ENCODE data around the gene CCER1. TPM values are rescaled to one million over a fixed set of nuclear protein-coding genes. Genes with fewer than 3 reads are reported as not detected.
A peak's percentile ranks its signal among the peaks of the same experiment; 100 is the strongest.

The CCER1 gene
- total RNA-seq, 3 donors from 2014 or later: not detected

GRCh38 chr12:90984114-90984513 is 29.1 kb upstream of the CCER1 start:
- Histone ChIP-seq H3K4me1 (ENCODE audit: low read depth) (no peaks in the 10 kb centered on the region), H3K9me3 (no peaks in the 10 kb centered on the region), H3K4me3 (no peak overlapping the region), H3K36me3 (ENCODE audit: low read depth) (no peaks in the 10 kb centered on the region)
- ATAC-seq: no peak
- no peak for DNase-seq
- intact Hi-C loops (cut with DNase I, micrococcal nuclease): no loop called here
- TF ChIP-seq, protein P1, sequence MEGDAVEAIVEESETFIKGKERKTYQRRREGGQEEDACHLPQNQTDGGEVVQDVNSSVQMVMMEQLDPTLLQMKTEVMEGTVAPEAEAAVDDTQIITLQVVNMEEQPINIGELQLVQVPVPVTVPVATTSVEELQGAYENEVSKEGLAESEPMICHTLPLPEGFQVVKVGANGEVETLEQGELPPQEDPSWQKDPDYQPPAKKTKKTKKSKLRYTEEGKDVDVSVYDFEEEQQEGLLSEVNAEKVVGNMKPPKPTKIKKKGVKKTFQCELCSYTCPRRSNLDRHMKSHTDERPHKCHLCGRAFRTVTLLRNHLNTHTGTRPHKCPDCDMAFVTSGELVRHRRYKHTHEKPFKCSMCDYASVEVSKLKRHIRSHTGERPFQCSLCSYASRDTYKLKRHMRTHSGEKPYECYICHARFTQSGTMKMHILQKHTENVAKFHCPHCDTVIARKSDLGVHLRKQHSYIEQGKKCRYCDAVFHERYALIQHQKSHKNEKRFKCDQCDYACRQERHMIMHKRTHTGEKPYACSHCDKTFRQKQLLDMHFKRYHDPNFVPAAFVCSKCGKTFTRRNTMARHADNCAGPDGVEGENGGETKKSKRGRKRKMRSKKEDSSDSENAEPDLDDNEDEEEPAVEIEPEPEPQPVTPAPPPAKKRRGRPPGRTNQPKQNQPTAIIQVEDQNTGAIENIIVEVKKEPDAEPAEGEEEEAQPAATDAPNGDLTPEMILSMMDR (IDR thresholded peaks at IDR 0.05): no peak

- H3K4me1 ChIP-seq (ENCODE audit: low read depth): no peaks in the 10 kb centered on the region
- no peaks in the 10 kb centered on the region for H3K36me3 ChIP-seq (ENCODE audit: low read depth)
- no peaks in the 10 kb centered on the region for H3K9me3 ChIP-seq
- DNase-seq (no peak), ATAC-seq (no peak)
- H3K4me3 ChIP-seq: no peak overlapping the region
- TF ChIP-seq, protein P1 (IDR thresholded peaks at IDR 0.05): no peak
- intact Hi-C loops (cut with DNase I, micrococcal nuclease): no loop called here
These were observed 27.2 kb upstream of the CCER1 start for GRCh38 chr12:90982170-90982569.

- H3K4me3 ChIP-seq: no peak overlapping the region
- intact Hi-C loops (cut with DNase I, micrococcal nuclease): loop anchor here (10.0 kb wide), 1 partner anchor 375 kb away; no protein-coding TSS in a partner anchor
- no peaks in the 10 kb centered on the region for H3K36me3 ChIP-seq (ENCODE audit: low read depth)
- TF ChIP-seq, protein P1 (IDR thresholded peaks at IDR 0.05): no peak
- no peaks in the 10 kb centered on the region for H3K4me1 ChIP-seq (ENCODE audit: low read depth)
- ATAC-seq: no peak
- H3K9me3 ChIP-seq: no peaks in the 10 kb centered on the region
- no peak for DNase-seq
These were observed 25.0 kb upstream of the CCER1 start for GRCh38 chr12:90979951-90980350.

GRCh38 chr12:90979019-90979418 is 24.0 kb upstream of the CCER1 start:
- Histone ChIP-seq H3K4me3 (no peak overlapping the region), H3K36me3 (ENCODE audit: low read depth) (no peaks in the 10 kb centered on the region), H3K4me1 (ENCODE audit: low read depth) (no peaks in the 10 kb centered on the region), H3K9me3 (no peaks in the 10 kb centered on the region)
- ATAC-seq (no peak), DNase-seq (no peak)
- TF ChIP-seq, protein P1 (IDR thresholded peaks at IDR 0.05): no peak
- intact Hi-C loops (cut with DNase I, micrococcal nuclease): loop anchor here (10.0 kb wide), 1 partner anchor 376 kb away; no protein-coding TSS in a partner anchor

DNA sequence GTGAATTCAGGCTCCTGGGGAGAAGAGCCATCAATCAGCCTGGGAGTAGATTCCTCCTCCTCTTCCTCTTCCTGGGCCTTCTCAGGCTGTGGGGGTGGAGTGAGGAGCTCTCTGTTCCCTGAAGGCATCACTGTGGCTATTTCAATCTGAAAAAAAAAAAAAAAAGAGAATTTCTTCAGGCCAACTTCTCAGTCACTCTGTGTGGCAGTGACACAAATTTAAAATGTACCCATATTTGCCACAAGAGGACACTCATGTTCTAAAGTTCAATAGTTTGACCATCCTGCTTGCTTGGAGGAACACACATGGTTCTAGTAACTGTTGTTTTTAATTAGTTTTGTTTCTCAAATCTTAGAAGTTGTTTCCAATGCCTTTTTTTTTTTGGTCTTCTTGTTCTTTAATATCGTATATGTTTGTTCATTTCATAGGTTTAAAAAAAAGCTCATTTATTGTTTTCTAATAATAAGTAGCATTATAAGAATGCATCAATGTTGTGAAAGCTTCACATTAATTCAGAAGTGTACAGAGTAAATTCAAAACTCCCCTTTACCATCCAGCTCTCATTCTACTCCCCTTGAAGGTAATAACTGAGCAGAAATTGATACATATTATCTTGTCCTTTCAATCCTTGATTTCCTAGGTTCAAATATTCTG is 23.3 kb upstream of the CCER1 start:
- Histone ChIP-seq H3K4me1 (ENCODE audit: low read depth) (no peaks in the 10 kb centered on the region), H3K4me3 (no peak overlapping the region), H3K36me3 (ENCODE audit: low read depth) (no peaks in the 10 kb centered on the region), H3K9me3 (no peaks in the 10 kb centered on the region)
- DNase-seq (no peak), ATAC-seq (peak; percentile 52)
- TF ChIP-seq, protein P1 (IDR thresholded peaks at IDR 0.05): no peak
- intact Hi-C loops (cut with DNase I, micrococcal nuclease): loop anchor here (10.0 kb wide), 1 partner anchor 377 kb away; no protein-coding TSS in a partner anchor

All from mucosa of descending colon (tissue), 3 donors.